NCI-H69 (cell line): ENCODE results near the gene CNIH3.

Experiments
- DNase-seq: peaks from one replicate; lab custom pipeline; 2025; lab: John Stamatoyannopoulos, UW

Gene CNIH3

DNA sequence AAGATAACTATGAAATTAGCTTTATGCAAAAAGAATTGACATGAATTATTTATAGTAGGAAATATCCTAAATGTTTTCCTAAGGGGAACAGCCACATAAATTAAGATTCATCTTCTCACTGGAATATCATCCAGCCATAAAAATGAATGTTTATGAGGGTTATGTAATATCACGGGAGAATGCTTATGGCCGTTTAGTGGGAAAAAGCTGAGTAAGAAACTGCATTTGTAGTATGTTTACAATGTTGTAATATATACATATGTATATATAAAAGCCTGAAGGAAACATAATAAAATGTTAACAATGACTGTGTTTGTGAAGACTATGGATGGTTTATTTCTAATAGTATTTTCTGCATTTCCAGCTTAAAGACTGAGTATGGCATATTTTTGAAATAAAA, 161.1 kb downstream of the CNIH3 start:
- no peak for DNase-seq

DNA sequence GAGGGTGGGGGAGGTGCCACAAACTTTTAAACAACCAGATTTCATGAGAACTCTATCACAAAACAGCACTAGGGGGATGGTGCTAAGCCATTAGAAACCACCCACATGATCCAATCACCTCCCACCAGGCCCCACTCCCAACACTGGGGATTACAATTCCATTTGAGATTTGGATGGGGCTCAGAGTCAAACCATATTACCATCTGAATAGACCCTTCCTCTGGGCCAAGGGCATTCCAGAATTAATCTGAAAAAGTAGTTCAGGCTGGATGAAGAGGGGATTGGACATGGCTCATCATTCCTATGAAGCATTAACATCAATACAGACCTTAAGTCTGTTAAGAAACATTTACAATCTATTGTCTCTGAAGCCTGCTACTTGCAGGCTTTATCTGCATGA, 163.4 kb downstream of the CNIH3 start:
- no peak for DNase-seq

DNA sequence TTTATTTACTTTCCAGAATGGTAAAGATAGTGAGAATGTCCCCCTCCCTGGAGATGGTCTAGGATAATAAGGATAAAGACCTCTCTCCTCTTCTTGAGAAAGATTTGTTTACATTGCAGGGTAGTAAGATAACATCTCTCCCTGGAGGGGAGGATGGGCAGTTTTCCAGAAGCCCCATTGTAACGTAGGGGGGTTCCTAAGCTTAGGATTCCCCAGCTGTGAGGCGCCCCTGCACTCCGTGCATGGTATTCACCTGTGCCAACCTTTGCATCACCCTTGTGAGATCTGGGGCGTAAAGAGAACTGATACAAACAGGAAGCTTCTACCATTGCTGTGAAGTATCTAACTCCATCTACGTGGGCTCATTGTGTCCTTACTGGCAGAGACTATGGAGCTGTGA, 164.6 kb downstream of the CNIH3 start:
- no peak for DNase-seq

DNA sequence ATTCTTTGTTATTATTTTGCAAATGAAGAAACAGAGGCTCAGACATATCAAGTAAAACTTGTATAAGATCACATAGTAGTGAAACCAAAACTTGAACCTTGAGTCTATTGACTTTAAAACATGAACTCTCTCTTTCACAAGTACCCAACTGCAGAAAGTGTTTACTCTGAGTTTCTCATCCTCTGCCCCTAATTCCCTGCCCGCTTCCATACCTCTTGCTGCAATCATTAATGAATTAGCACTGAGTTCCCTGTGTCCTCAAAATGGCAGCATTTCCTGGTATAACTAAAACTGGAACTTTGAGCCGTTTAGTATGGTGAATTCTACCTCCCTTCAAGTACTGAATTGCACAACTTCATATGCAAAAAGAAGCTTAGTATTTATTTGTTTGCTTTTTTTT, 165.7 kb downstream of the CNIH3 start:
- DNase-seq, result no peak

DNA sequence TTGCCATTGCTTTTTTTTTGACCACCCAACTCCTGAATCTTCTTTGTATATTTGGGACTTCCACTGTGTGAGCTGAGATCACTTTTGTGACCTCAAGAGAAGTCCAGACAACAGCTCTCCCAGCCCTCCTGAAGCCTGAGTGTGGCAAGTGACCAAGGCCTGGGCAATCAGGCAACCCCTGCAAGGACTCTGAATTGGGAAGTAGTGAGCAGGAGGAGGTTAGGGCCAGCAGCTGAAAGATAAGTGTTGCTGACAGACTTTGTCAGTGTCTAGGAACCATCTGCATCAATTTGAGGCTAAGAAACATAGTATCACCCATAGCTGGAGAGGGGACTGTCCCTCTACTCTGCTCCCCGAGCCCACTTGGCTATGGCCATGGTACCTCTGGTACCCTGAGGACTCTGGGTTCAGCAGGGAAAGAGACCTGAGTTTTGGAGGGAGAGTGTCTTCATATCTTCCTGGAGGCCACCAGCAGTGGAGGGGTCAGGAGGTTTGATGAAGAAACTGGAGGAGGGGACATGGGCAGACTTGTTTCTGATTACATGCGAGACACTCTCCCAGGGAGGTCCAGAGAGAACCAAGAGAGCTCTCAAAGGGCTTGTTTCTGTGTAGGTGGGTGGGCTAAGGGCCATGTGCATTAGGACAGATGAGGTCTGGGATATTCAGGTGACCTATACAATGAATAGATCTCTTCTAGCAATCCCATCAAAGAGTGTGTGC, 166.3 kb downstream of the CNIH3 start:
- no peak for DNase-seq

DNA sequence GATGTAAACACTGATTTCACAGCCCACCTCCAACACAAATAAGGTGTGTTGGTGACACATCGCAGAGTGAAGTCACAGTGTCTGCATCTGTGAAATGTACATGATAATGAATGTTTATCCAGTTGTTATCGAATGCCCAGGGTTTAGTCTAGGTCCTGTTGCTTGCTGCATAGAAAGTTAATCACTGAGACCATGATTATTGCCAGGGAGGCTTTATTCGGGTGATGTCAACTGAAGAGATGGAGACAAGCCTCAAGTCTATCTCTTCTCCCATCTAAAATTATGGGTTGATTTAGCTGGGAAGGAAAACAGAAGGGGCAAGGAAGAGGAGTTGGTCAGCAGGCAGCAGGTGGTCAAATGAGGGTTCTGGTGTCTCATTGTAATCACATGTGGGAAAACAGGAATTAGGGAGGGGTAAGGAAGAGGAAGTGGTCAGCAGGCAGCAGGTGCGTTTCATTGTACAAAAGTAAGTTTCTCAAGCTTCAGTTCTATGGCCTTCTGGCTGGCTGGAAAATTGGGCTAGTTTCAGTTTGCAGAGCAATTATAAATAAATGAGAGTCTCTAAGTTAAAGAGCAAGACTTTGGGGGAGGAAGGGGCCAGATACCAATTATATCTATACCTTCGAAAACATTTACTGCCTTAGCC, 167.0 kb downstream of the CNIH3 start:
- peak; percentile 23 for DNase-seq

DNA sequence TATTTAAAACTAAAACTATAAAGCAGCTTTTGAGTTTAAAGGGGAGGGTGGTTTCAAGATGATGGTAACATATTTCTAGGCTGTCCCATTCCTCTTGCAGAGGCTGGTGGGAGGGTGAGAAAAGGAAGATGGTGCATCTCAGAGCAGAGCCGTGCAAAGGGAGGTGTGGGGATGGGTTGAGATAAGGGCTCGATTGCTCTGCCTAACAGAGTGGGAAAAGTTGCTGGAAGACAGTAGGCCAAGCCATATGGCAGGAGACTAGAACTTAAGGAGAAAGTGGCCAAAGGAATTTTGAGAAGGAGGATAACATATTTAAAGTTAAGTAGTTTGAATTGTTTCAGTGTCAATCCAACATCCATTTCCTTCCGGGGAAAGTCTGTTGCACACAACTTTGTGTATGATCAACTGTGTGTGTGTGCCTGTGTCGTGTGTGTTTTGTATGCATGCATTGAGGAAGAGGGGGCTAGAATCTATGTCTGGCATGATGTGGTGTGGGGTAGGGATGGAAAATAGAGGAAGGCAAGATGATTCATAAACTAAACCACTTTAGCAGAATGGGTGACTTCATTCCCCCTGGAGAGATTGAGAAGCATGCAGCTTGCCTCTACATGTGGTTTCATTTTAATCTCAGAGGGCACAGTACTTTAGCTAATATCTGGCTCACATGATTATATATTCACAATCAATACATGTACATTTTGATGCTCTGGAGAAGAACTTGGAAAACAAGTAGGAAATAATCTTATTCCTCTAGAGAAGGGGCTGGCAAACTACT, 168.3 kb downstream of the CNIH3 start:
- DNase-seq, result no peak

DNA sequence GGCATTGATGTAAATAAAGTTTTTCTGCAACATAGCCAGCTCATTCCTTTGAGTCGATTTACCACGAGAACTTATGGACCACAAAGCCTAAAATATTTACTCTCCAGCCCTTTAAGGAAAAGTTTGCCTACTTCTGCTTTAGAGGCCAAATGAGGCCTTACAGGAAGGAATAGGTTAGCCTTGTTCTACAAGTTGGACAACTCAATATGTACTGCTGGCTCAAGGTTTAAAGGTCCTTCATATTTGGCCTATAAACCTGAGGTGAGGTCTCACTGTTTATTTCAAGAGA, 168.9 kb downstream of the CNIH3 start:
- DNase-seq, result no peak

DNA sequence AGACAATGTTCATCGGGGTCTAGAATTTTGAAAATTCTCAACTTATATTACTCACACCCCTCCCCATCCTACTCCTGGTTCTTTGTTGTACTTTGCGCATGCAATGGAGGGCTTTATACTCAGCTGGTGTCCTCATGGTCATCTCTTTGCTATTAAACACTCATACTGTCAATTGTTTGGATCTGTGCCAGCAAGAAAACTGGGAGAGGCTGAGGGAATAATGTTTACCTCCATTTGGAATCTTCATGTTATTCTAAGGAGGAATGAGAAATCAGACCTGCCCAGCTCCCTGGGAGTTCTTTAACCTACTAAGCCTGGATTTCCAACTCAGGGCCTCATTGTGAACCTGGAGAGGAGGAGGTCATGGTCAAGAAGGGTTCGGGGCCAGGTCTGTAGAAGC, 169.5 kb downstream of the CNIH3 start:
- no peak for DNase-seq

DNA sequence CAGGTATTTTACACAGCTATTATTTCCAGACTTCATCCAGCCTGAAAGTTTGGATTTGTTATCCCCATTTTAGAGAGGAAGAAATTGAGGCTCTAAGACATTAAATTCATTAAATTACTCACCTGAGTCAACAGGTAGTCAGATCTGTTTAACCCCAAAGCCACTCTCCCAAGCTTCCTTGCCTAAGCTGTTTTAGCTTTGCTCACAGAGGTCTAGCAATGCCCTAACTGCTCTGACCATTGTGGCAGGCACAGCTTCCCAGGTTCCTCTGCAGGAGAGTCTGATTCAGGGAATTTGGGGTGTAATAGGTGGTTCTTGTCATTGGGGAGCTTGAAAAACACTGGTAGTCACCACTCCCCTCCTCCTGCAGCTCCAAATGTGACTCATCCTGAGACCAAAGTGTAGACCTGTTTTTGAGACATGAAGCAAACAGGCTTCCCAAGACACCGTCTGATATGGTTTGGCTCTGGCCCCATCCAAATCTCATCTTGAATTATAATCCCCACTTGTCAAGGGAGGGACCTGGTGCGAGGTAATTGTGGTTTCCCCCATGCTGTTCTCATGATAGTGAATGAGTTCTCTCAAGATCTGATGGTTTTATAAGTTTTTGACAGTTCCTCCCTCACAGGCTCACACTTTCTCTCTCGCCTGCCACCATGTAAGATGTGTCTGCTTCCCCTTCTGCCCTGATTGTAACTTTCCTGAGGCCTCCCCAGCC, 170.6 kb downstream of the CNIH3 start:
- DNase-seq, result no peak

DNA sequence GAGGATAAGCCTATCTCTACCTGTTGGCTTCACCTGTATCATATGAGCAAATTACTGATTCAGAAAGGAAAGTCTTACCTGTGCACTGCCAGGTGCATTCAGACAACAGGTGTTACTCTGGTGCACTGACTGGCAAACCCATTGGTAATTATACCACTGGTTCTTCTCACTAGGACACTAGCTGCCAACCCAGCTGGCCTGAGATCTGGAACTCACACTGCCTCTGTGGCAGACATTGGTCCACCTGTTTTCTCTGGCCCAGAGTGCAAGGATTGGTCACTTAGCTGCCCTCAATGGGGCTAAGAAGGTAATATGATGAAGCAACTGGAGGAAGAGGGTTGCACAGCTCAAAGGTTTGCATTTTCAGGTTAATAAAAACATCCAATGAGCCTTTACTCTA, 173.2 kb downstream of the CNIH3 start:
- no peak for DNase-seq
